ENCODE data around the gene ZACN. TPM values are rescaled to one million over a fixed set of nuclear protein-coding genes. Genes with fewer than 3 reads are reported as not detected.
"Not testable (repeated sequence)": the region's sequence is repeated elsewhere in the genome, so short reads cannot be mapped to it uniquely, and the experiment has no call there.

The ZACN gene
- total RNA-seq, result not detected in 2 replicates

DNA sequence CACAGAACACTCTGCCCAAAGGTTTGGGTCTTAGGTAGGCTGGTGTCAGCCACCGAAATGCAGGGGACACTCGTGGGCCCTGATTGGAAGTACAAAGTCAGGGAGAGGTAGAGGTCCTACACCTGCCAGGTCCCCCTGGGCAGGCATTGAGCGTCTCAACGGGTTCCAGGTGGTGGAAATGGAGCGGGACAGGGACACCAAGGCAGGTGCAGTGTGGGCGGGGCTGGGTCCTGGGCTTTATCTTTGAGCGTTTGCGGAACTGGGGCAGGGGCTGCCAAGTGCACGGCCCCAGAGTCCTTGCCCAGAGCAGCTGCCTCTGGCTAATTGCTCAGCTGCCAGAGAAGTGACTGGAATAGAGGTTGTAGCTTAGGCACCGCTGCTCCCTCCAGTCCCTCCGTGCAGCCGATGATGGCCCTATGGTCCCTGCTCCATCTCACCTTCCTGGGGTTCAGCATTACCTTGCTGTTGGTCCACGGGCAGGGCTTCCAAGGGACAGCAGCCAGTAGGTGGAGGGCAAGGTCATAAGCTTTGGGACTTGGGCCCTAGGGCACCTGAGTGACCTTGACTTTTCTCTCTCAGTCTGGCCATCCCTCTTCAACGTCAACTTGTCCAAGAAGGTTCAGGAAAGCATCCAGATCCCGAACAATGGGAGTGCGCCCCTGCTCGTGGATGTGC, at the start of gene ZACN:
TSS of gene ZACN (plus strand) at position 323 of the 675 bp plus-strand sequence. CDS start at position 406, 83 bp downstream.
- no peak for DNase-seq

DNA sequence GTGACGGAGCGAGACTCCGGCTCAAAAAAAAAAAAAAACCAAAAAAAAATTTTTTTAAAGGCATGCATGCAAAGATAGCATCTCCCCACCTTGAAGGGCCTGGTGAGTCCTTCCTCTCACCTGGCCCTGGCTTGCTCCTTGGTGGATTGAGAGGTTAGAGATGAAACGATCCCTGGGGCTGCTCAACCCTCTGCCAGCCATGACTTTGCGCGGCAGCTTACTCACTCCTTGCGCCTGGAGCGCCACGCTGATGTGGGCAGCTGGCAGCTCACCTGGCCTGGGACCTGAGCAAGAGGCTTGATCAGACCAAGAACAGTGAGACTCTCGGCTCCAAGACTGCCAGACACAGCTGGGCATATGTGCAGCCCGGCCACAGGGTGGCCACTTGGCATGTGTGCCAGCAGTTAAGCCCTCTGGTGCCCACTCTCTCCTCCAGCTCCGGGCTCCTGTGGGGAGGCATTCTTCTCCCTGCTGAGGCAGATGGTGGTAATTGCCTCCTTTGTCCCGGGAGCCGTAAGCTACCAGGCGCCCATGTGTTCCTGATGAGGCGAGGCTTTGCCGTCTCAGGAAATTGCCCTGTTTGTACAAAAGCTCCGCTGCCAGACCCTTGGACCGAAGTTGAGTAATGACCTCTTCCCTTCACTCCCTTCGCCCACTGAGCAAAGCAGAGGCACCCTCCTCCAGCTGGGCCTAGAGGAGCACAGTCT, 46.8 kb upstream of the ZACN start:
- peak; percentile 43 for DNase-seq

DNA sequence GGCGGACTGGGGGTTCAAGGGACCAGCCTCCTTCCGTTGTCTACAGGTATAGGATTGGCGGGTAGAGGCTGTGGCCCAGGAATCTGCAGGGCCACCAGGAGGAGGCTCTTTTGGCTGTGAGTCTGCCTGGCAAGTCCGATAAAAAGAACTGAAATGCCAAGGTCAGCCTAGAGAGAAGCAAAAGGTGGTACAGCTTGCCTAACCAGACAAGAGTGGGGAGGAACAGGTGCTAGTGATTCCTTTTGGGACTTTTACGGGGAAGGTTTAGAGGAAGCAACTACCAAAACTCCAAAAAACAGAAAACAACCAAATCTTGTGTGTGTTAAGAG, 46.2 kb upstream of the ZACN start:
- no peak for DNase-seq

DNA sequence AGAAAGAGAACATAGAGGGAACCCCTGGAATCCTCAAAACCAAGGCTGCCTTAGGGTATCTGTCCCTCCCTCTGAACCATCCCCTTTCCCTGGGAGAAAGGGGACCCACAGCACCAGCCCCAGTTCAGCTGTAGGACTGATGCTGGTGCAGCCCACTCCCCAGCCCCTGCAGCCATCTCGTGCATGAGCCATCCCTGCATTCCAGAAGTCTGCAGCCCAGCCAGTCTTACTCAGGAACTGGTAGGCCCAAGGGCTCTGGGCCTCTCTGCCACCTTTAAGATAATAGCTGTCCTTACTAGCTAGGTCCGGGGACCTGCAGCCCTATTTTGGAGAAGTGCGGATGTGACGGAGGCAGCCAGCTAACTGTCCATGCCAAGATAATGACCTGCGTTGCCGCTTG, 45.8 kb upstream of the ZACN start:
- DNase-seq, result no peak

DNA sequence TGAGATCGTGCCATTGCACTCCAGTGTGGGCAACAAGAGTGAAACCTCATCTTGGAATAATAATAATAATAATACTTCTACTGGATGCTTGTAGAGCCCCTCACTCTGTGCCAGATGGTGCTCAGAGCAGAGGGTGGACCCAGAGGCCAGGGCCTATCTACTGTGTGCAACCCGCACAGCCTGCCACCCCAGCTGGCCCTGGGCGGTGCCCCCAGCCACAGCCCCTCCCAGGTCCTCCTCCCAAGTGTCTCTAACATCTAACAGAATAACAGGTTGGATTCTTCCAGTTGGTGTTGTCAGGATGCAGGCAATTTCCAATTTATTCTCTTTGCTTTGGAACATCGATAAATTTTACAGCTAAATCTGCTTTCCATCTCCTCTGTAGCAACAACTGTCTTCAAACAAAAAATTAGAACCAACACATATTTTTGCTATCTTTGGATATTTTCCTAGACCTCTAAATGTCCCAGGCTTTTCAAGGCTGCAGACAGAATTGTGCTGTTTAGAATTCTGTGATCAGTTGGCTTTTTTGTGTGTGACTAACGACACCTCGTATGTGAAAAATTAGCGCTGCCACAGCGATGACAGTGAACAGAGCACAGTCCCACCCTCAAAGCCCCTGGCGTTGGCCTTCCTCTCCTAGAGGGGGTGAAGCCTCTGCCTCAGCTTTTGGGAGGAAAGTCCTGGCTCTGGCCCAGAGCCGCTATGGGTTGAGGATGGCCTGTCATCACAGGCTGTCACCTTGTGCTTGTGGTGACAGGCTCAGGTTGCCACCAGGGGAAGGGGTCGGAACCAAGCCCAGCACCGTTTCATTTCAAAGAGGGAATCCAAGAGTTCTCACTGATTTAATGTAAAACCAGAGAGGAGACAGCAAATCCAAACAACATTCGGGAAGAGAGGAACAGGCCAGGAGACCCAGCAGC, 44.3 kb upstream of the ZACN start:
- no peak for DNase-seq

DNA sequence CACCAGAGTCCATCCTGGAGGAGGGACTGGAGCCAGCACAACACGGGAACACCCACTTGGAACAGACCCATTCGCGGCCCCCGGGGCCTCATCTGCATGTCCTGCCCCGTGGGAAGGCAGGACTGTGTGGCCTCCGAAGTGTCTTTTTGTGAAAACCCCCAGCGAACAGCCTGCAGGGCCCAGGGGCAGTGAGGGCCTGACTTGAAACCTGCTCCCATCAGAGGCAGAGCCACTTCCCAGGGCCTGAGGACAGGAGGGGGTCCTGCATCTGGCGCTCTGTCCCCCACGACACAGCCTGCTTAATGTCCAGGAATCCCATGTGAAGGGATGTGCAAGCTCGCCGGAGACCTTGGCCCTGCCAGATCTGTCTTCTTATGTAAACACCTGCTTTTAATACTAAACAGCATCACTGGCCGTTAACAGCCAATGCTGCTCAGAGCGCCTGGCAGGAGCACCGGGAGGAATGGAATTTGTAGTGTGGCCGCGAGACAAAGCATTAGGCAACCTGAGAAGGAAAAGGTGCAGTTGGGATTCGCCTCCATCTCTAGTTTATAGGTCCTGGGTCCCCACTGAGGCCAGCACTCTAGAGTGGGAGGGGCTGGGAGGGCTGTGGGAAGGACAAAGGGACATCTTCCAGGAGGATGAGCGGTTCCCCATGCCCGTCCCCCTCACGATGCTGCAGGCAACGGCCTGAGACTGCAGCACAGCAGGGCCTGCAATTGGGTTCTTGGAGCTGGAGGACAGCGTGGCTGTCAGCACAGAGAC, 42.3 kb upstream of the ZACN start:
- no peak for DNase-seq

DNA sequence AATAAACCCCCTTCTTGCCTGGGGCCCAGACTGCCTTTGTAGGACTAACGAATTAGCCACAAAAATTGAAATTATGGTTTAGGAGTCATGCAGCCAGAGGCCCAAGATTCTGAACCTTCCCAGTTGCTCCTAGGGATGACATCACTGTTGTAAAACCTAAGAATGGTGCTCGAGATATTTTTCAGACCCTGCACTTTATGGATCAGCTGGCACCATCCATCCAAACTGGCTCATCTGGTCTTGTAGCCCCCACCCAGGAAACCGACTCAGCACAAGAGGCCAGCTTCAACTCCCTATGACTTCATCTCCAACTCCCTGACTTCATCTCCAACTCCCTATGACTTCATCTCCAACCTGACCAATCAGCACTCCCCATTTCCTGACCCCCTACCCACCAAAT, 40.9 kb upstream of the ZACN start:
- no peak for DNase-seq

DNA sequence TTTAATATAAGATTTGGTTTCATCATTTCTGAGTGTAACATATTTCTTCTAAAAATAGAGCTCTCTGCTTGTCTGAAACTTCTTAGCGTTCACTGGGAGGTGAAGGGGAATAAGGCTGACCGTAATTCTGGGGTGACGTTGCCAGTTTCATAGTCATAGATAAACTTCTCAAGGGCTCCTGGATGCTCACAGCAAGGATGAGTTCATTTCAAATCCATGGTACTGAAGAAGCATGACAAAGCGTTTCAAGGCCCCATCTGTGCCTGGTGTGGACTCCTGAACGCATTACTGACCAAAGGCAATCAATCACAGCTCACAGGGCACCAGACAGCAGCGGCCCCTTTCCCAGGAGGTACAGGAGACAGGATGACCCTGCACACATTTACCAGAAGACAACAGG, 39.9 kb upstream of the ZACN start:
- DNase-seq, result no peak

DNA sequence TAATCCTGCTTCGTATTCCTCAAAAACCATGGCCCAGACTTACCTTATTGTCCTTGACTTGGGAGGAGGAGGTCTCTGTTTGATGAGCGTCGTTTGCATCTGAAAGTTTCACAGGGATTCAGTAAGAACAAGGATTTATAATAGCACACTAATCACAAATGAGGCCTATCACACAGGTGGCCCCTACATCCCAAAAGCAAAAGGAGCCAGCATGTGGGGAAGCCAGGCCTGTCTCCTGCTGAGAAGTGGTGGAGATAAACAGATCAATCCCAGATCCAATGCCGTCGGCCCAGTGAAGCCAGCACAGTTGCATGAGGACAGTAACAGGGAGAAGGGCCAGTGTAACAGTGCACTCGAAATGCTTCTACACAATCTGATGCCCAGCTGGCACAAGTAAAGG, 38.6 kb upstream of the ZACN start:
- no peak for DNase-seq

DNA sequence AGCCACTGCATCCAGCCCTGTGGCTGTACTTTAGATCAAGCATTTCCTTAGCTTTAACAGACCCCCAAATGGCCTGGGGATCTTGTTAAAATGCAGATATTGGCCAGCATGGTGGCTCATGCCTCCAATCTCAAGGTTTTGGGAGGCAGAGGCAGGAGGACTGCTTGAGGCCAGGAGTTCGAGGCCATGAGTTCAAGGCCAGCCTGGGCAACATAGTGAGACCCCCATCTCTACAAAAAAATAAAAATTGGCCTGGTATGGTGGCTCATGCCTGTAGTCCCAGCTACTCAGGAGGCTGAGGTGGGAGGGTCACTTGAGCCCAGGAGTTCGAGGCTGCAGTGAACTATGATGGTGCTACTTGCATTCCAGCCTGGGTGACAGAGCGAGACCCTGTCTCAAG, 36.1 kb upstream of the ZACN start:
- not testable (repeated sequence) for DNase-seq

DNA sequence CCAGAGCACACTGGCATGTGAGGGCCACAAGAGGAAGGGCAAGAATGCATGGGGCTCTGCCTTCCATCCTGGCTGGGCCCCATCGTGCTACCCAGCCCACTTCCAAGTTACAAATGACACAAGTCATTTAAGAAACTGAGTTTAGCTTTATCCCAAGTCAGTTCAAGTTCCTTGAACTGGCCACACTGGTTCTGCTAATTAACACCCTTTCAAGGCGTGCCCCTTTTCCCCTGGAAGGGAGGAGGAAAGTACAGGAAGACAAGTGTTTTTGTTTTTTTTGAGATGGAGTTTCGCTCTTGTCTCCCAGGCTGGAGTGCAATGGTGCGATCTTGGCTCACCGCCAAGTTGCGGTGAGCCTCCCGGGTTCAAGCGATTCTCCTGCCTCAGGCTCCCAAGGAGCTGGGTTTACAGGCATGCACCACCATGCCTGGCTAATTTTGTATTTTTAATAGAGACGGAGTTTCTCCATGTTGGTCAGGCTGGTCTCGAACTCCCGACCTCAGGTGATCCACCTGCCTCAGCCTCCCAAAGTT, 34.4 kb upstream of the ZACN start:
- not testable (repeated sequence) for DNase-seq

DNA sequence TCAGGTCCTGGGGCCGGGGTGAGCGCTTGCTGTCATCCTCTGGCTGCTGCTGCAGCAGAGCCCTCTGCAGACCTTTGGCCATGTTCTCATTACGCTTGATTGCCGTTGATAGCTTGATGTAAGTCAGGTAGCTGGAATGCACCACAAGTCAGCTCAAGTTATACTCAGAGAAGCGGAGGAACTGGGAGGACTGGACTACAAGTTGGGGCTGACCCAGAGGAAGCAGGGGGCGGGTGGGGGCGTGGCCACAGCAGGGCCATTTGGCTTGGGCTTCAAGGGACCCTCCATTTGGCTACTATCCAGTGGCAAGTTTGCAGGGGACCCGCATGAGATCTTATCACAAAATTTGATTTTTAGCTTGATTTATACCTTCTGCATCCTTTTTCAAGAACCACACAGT, 32.9 kb upstream of the ZACN start:
- DNase-seq, result no peak

DNA sequence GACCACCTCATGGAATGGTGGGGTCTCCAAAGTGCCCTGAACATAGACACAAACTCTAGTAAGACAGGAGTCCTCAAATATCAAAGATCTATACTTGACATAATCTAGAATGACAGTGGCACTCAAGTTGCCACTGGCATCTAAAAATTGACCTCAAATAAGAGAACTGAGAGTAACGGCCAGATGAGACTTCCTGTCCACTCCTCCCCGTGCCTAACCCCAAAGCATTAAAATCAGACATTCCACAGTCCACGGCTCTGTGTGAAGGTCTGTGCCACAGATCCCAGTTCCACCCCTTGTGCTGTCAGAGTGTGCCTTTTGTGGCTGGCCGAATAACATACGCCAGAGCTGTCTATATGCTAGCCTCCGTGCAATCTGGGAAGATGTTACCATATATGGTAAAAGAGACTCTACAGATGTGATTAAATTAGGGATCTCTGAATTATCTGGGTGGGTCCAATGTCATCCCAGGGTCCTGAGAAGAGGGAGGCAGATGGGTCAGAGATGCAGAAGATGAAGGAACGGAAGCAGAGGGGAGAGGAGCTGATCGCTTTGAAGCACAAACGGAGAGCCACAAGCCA, 30.9 kb upstream of the ZACN start:
- DNase-seq, result no peak

DNA sequence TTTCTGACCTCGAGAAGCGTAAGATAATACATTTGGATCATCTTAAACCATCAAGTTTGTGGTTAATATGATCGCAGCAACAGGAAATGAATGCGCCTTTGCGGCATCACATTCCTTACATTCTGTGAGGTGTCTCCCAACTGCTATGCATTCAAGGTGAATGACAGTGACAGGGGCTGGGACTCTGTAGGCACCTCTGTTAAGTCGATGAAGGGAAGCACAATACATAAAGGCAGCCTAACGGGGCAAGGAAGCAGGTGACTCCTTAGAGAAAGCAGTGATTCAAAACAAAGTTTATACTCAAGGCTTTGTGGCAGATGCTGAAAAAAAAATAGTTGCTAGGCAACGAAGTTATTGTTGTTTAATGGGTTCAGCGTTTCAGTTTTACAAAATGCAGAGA, 30.3 kb upstream of the ZACN start:
- DNase-seq, result peak; percentile 37

DNA sequence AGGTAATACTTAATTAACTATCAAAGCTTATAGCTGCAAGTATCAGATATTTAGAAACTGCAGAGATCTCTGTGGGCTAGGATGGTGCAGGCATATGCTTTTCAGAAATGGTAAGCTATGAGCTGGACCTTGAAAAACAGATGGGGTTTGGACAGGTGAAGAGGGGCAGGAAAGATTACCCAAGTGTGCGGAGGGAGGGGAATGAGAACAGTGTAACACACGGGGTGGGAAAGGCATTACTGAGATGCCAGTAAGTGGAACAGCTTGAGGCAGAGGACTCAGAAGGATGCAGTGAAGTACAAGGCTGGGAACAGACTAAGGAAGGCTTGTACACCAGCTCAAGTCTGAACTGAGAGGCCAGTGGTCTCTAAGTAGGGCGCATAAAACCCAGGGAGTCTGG, 29.7 kb upstream of the ZACN start:
- DNase-seq, result no peak

DNA sequence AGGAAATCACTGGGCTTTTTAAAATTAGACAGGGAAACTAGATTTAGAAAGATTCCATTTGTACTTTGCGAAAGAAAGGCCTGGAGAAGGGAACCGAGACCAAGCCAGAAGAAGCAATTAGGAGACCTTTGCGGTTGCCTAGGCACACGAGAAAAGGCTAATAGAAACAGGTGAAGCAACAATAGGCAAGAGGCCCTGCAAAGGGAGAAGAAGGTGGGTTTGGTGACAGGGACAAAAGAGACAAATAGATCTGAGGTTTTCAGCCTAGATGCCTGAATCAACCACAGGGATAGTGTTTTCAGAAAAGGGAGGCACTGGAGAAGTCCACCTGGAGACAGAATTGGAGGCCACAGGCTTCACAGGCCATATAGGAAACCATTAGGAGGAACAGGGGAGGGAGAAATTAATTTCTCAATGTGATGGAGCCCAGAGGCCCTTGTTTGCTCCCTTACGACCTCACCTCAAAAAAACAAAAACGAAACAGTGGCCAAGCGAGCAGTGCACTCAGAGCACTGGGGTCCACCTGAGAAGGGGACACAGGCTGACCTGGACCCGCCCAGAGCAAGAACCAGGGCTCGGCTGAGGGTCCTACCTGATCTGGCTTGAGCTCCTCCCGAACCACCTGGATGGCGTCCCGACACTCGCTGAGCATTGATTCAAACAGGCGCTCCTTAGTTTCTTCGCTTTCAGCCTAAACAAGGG, 29.0 kb upstream of the ZACN start:
- no peak for DNase-seq

DNA sequence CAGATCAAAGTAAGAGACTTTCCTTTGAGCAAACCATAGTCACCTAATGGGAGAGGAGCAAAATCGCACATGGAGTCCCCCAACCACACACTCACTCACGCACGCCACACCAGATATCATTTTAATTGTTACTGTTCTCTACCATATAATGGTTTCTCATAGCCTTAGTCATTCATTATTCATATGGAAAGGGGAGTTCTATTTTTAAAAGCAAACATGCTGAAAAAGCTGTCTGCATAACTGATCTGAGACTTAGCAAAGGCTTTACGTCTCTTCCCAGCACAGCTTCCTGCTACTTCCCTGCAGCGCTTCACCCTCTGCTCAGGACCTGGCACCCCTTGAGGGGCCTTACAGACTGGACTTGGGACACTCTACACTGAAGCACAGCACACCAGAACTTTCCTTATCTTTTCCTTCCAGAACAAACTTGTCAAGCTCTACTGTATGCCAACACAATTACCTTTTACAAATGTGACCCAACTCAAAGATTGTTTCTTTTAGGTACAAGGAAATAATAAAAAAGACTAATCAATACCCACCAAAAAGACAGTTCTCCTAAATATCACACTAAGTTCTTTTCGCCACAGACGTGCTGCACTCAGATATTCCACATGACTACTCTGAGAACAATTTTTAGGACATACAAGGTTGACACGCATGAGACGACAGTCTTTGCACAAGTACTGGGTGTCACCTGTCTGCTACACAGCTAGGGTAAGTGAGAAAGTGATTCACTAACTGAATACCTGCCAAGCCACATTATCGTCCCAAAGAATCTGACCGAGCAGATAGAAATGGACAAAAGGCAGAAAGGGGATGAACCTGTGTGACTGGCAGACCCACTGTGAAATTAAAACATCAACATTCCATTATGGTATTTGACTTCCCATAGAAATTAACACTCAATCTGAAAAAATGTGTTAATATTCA, 28.2 kb upstream of the ZACN start:
- no peak for DNase-seq

DNA sequence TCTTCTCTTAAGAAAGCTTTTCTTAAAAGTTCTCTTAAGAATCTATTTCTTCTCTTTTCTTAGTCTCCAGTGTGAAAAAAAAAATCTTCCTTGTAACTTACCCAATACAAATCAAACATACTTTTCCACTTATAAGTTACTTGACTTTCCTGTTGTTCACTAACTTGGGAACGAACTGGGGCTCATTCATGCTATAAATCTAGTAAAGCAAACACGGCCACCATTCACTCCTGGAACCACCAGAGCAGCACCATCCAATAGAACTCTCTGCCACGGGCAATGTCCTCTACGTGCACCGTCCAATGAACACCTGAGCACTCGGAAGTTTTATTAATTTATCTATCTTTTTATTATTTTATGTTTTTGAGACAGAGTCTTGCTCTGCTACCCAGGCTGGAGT, 27.4 kb upstream of the ZACN start:
- no peak for DNase-seq

DNA sequence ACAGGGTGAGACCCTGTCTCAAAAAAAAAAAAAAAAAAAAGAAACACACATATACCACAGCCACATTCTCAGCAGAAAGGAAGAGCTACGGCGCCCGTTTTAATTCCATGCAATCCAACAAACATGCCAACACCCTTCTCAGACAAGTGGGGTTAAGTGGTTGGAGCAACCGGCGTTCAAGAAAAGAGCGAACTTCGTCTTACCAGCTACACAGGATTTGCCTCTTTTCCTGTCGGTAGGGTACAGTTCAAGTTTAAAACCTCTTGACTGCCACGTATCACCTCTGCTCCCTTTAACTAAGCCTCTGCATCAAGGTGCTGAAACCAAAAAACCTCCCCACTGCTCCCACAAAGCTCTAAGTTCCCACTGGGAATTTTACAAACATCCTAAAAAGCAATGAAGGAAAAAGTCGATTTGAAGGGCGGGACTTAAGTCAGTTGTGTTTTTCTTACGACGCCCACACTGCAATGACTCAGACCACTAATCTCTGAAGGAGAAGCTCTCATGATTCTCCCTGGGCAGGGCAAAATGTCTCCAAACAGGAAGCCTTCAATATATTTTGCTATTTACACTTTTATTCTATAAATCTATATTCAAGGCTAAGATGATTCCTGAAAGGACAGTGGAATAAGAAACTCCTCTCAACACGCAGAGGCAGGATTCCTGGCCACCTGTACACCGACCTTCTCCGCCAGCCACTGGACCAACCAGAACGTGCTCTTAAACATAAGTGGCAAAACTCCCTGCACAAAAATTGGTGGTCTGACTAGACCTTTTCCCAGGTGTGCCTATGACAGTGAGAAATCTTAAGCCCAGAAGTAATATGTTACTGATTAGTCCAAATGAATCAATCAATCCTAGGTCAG, 25.5 kb upstream of the ZACN start:
- DNase-seq, result peak; percentile 73
